ENCODE measurements around the gene SLC38A10. TPM values are rescaled to one million over a fixed set of nuclear protein-coding genes. Genes with fewer than 3 reads are reported as not detected.

Gene SLC38A10
- total and polyA plus RNA-seq, 2 of the 13 experiments (the other 11 are each of a cell fraction or from before 2014, with no cell fraction given), result 23.4 to 55.8 TPM

GRCh38 chr17:81329927-81330883 lies 35.1 kb upstream of the SLC38A10 start (continued):
- TF ChIP-seq NKX3-1 (CRISPR knock-in tag; IDR thresholded peaks at IDR 0.05) (no peak), NFE2 (CRISPR knock-in tag; IDR thresholded peaks at IDR 0.05) (no peak), ZSCAN25 (CRISPR knock-in tag; IDR thresholded peaks at IDR 0.05) (peak; percentile 30; the same call in 1 of the 2 replicates), RAD51 (IDR thresholded peaks at IDR 0.05; ENCODE audit: borderline replicate concordance) (no peak)

GRCh38 chr17:81328978-81329926 lies 34.1 kb upstream of the SLC38A10 start:
- ATAC-seq, result peak; percentile 81
- BruUV-seq (replicated peaks), result no TSS peak
- H3K4me1 ChIP-seq (ENCODE audit: insufficient read depth, low read length), result peaks cover 77% of the 10 kb centered on the region
- intact Hi-C loops (cut with micrococcal nuclease; ENCODE audit: unreplicated experiment), result no loop called here
- H3K27me3 ChIP-seq (ENCODE audit: control insufficient read depth in 1 of 2, insufficient read depth in 2 of 2, low read length in 2 of 2), result peaks cover 18 to 78% of the 10 kb centered on the region in 2 experiments
- H3K27ac ChIP-seq (ENCODE audit: extremely low read length, insufficient read depth, low read length), result no peak overlapping the region
- CTCF ChIA-PET (ENCODE audit: low intra/inter-chr PET ratio, low total read pairs), result no interaction called here
- peak overlapping the region; percentile 78 for H3K4me2 ChIP-seq (ENCODE audit: low read depth, low read length)
- FAIRE-seq, result no peak
- H4K20me1 ChIP-seq (ENCODE audit: insufficient read depth, low read length), result no peaks in the 10 kb centered on the region
- H3K9me3 ChIP-seq (ENCODE audit: low read length), result no peaks in the 10 kb centered on the region
- peak overlapping the region; percentile 38 to 72 (median 45) for H3K4me3 ChIP-seq (replicated peaks in 1 of 3; ENCODE audit: insufficient read depth in 1 of 3, low read depth in 2 of 3, low read length in 3 of 3)
- 2% methylated on average over 13 of the region's 28 CpGs for WGBS (ENCODE audit: low lambda C conversion rate)
- in situ Hi-C loops (cut with HindIII; ENCODE audit: extremely low pct_ligation_motif_present, low pct_unique_long_range_greater_than_20kb), result no loop called here
- H2AFZ ChIP-seq (ENCODE audit: low read length), result no peak overlapping the region
- H3K36me3 ChIP-seq (replicated peaks in 1 of 2; ENCODE audit: control insufficient read depth in 1 of 2, insufficient read depth in 2 of 2, low read length in 2 of 2), result no peaks in the 10 kb centered on the region
- H3K9ac ChIP-seq (ENCODE audit: insufficient read depth, low read depth, low read length), result peak overlapping the region; percentile 38
- POLR2A ChIA-PET, result interaction anchor here (0.8 to 3.0 kb wide), 12 partner anchors 11 to 68 kb away, joined by 3 to 16 read pairs (median 6); partner anchors contain the start of genes BAHCC1 and SLC38A10
- DNase-seq (ENCODE audit: low spot score), result peak; percentile 79
- no peaks in the 10 kb centered on the region for H3K79me2 ChIP-seq (ENCODE audit: insufficient read depth, low read length)
- TF ChIP-seq HNRNPL (IDR thresholded peaks at IDR 0.05; ENCODE audit: low read depth, low read length) (peak; percentile 77), ZFP41 (CRISPR knock-in tag; IDR thresholded peaks at IDR 0.05; ENCODE audit: borderline replicate concordance) (0 out of 2 replicates have a peak, but pooled peaks have one; percentile 51), ZNF704 (CRISPR knock-in tag; IDR thresholded peaks at IDR 0.05; ENCODE audit: borderline replicate concordance) (peak; percentile 55; the same call in 1 of the 2 replicates), ZNF691 (CRISPR knock-in tag; IDR thresholded peaks at IDR 0.05; ENCODE audit: borderline replicate concordance, low read depth) (peak; percentile 42; the same call in 1 of the 2 replicates), FOSL1 (CRISPR knock-in tag; IDR thresholded peaks at IDR 0.05; ENCODE audit: borderline replicate concordance) (peak; percentile 70; the same call in 1 of the 2 replicates), HIC2 (CRISPR knock-in tag; IDR thresholded peaks at IDR 0.05; ENCODE audit: low read depth) (peak; percentile 19), IRF1 (CRISPR knock-in tag; IDR thresholded peaks at IDR 0.05; ENCODE audit: low read depth) (no peak), ATF7 (IDR thresholded peaks at IDR 0.05) (no peak), ATF7 (CRISPR knock-in tag; IDR thresholded peaks at IDR 0.05) (no peak), ZNF207 (IDR thresholded peaks at IDR 0.05; ENCODE audit: borderline replicate concordance) (no peak), RFX5 (IDR thresholded peaks at IDR 0.05; ENCODE audit: low read depth, low read length) (no peak)

Data from HepG2 (cell line).